ENCODE measurements around the gene NAIF1. TPM values are rescaled to one million over a fixed set of nuclear protein-coding genes. Genes with fewer than 3 reads are reported as not detected.
A peak's percentile ranks its signal among the peaks of the same experiment; 100 is the strongest.

Gene NAIF1
- 8.4 and 9.5 TPM in 2 replicates for total RNA-seq (ENCODE audit: low replicate concordance)

GRCh38 chr9:128066713-128067644 lies at the start of gene NAIF1:
Gene NAIF1, minus strand, starts transcription at chr9:128067320. Its CDS starts 219 bp downstream, at chr9:128067101.
- H3K79me2 ChIP-seq (ENCODE audit: low read depth): peaks cover 46% of the 10 kb centered on the region
- peak within 1 kb of the TSS; percentile 66 for H3K4me3 ChIP-seq
- H3K27me3 ChIP-seq: no peaks in the 10 kb centered on the region
- no peaks in the 10 kb centered on the region for H3K27me3 Mint-ChIP-seq (ENCODE audit: insufficient read depth, low read depth)
- peak within 1 kb of the TSS; percentile 73 for H3K4me3 Mint-ChIP-seq
- H3K36me3 Mint-ChIP-seq: peaks cover 10% of the 10 kb centered on the region
- peak within 1 kb of the TSS; percentile 41 for H3K9ac ChIP-seq
- peak within 1 kb of the TSS; percentile 96 for H3K27ac ChIP-seq
- H4K20me1 ChIP-seq (ENCODE audit: low read depth): peaks cover 10% of the 10 kb centered on the region
- no peaks in the 10 kb centered on the region for H3K9me3 ChIP-seq (ENCODE audit: low read depth)
- H3K4me1 ChIP-seq: peaks cover 17% of the 10 kb centered on the region
- H3K4me2 ChIP-seq: peak within 1 kb of the TSS; percentile 92
- H3K9me3 Mint-ChIP-seq: peaks cover 3% of the 10 kb centered on the region
- H3K36me3 ChIP-seq: no peaks in the 10 kb centered on the region
- TF ChIP-seq EZH2 (IDR thresholded peaks at IDR 0.05) (no peak), CTCF (IDR thresholded peaks at IDR 0.05) (no peak), EZH2phosphoT487 (IDR thresholded peaks at IDR 0.05) (no peak)
- H2AFZ ChIP-seq (replicated peaks): peak within 1 kb of the TSS; percentile 77
- H3K27ac Mint-ChIP-seq: peak within 1 kb of the TSS; percentile 94
- peaks cover 28% of the 10 kb centered on the region for H3K4me1 Mint-ChIP-seq
- peak; percentile 98 for DNase-seq (ENCODE audit: low spot score)
- peaks cover 17% of the 10 kb centered on the region for H3F3A ChIP-seq (ENCODE audit: low read depth)

- H3K4me1 ChIP-seq: peaks cover 4% of the 10 kb centered on the region
- H3K4me2 ChIP-seq: no peak overlapping the region
- H3K79me2 ChIP-seq (ENCODE audit: low read depth): no peaks in the 10 kb centered on the region
- H3K27me3 ChIP-seq: no peaks in the 10 kb centered on the region
- no peak overlapping the region for H3K27ac ChIP-seq
- H2AFZ ChIP-seq (replicated peaks): no peak overlapping the region
- no peak overlapping the region for H3K4me3 ChIP-seq
- H3K36me3 Mint-ChIP-seq: peaks cover 9% of the 10 kb centered on the region
- no peaks in the 10 kb centered on the region for H3K36me3 ChIP-seq
- H3K27ac Mint-ChIP-seq: peak overlapping the region; percentile 81
- H3K9me3 ChIP-seq (ENCODE audit: low read depth): no peaks in the 10 kb centered on the region
- H3K9me3 Mint-ChIP-seq: no peaks in the 10 kb centered on the region
- H3K9ac ChIP-seq: no peak overlapping the region
- H3F3A ChIP-seq (ENCODE audit: low read depth): peaks cover 7% of the 10 kb centered on the region
- no peak for DNase-seq (ENCODE audit: low spot score)
- no peaks in the 10 kb centered on the region for H4K20me1 ChIP-seq (ENCODE audit: low read depth)
- TF ChIP-seq EZH2 (IDR thresholded peaks at IDR 0.05) (no peak), CTCF (IDR thresholded peaks at IDR 0.05) (no peak), EZH2phosphoT487 (IDR thresholded peaks at IDR 0.05) (no peak)
- H3K4me3 Mint-ChIP-seq: no peak overlapping the region
- H3K27me3 Mint-ChIP-seq (ENCODE audit: insufficient read depth, low read depth): peaks cover 3% of the 10 kb centered on the region
- H3K4me1 Mint-ChIP-seq: peaks cover 13% of the 10 kb centered on the region
These were observed 49.3 kb upstream of the NAIF1 start for GRCh38 chr9:128116104-128117083.

GRCh38 chr9:128115187-128116103 lies 48.3 kb upstream of the NAIF1 start:
- no peak overlapping the region for H3K4me2 ChIP-seq
- H3K27me3 ChIP-seq: no peaks in the 10 kb centered on the region
- no peaks in the 10 kb centered on the region for H3K36me3 ChIP-seq
- no peak overlapping the region for H3K9ac ChIP-seq
- H3K4me3 Mint-ChIP-seq: no peak overlapping the region
- no peak overlapping the region for H3K4me3 ChIP-seq
- no peaks in the 10 kb centered on the region for H4K20me1 ChIP-seq (ENCODE audit: low read depth)
- no peaks in the 10 kb centered on the region for H3K9me3 ChIP-seq (ENCODE audit: low read depth)
- H3K27me3 Mint-ChIP-seq (ENCODE audit: insufficient read depth, low read depth): peaks cover 4% of the 10 kb centered on the region
- peaks cover 4% of the 10 kb centered on the region for H3K4me1 ChIP-seq
- H3K36me3 Mint-ChIP-seq: peaks cover 9% of the 10 kb centered on the region
- H3K27ac Mint-ChIP-seq: no peak overlapping the region
- TF ChIP-seq CTCF (IDR thresholded peaks at IDR 0.05) (no peak), EZH2phosphoT487 (IDR thresholded peaks at IDR 0.05) (no peak), EZH2 (IDR thresholded peaks at IDR 0.05) (no peak)
- H3K4me1 Mint-ChIP-seq: peaks cover 13% of the 10 kb centered on the region
- H3F3A ChIP-seq (ENCODE audit: low read depth): peaks cover 7% of the 10 kb centered on the region
- no peak for DNase-seq (ENCODE audit: low spot score)
- no peak overlapping the region for H3K27ac ChIP-seq
- no peaks in the 10 kb centered on the region for H3K9me3 Mint-ChIP-seq
- no peaks in the 10 kb centered on the region for H3K79me2 ChIP-seq (ENCODE audit: low read depth)
- no peak overlapping the region for H2AFZ ChIP-seq (replicated peaks)
